NT2/D1 (cell line): ENCODE results near the gene TOP3B.

ENCODE experiments used
- DNase-seq: peaks from one replicate; pipeline ENCODE4 v3.0.0-alpha.2; 2011; ENCODE audit warnings: low read depth, low spot score
- H3K27me3 ChIP-seq: 2 replicates; pipeline ENCODE4 v1.6.0; 2011; ENCODE audit warnings: mild to moderate bottlenecking; ENCODE audit not compliant: insufficient read length, insufficient read depth
- H3K36me3 ChIP-seq: 2 replicates; pipeline ENCODE4 v1.6.1; 2011; ENCODE audit warnings: mild to moderate bottlenecking, low read length, mixed read lengths; ENCODE audit not compliant: insufficient read depth, insufficient read length
- H3K4me1 ChIP-seq: 2 replicates; pipeline ENCODE4 v1.5.1; 2011; ENCODE audit not compliant: insufficient read depth, insufficient read length
- H3K4me3 ChIP-seq: 2 replicates; pipeline ENCODE4 v1.5.1; 2011; ENCODE audit warnings: low read depth; ENCODE audit not compliant: insufficient read length
- H3K9ac ChIP-seq: 2 replicates; pipeline ENCODE4 v1.6.0; 2011; ENCODE audit warnings: low read depth; ENCODE audit not compliant: insufficient read length
- H3K9me3 ChIP-seq: 2 replicates; pipeline ENCODE4 v1.5.1; 2011; ENCODE audit warnings: mild to moderate bottlenecking, low read length; ENCODE audit not compliant: insufficient read depth
- SUZ12 ChIP-seq: IDR thresholded peaks from 2 replicates; pipeline ENCODE4 v1.6.1; 2011; ENCODE audit not compliant: insufficient read length, insufficient read depth; ENCODE audit errors: extremely low read depth
- YY1 ChIP-seq: IDR thresholded peaks from 2 replicates; pipeline ENCODE4 v1.6.1; 2011; ENCODE audit not compliant: insufficient read length, insufficient read depth
- ZNF274 ChIP-seq: IDR thresholded peaks from 2 replicates; pipeline ENCODE4 v1.6.1; 2011; ENCODE audit warnings: mild to moderate bottlenecking, low read depth, low read length

The TOP3B gene

GRCh38 chr22:21982338-21982965, at the start of gene TOP3B:
Gene TOP3B, minus strand, starts transcription at chr22:21982787. Its CDS starts 7,078 bp downstream, at chr22:21975709.
- H3K9me3 ChIP-seq, result no peaks in the 10 kb centered on the region
- no peaks in the 10 kb centered on the region for H3K4me1 ChIP-seq
- H3K4me3 ChIP-seq, result peak within 1 kb of the TSS; percentile 71
- peaks cover 34% of the 10 kb centered on the region for H3K36me3 ChIP-seq
- TF ChIP-seq SUZ12, result no peak
- no peak for TF ChIP-seq YY1
- TF ChIP-seq ZNF274, result no peak
- H3K9ac ChIP-seq, result peak within 1 kb of the TSS; percentile 95
- H3K27me3 ChIP-seq, result peaks cover 14% of the 10 kb centered on the region
- DNase-seq, result peak; percentile 48

- no peak for DNase-seq
- peaks cover 2% of the 10 kb centered on the region for H3K4me1 ChIP-seq
- no peak overlapping the region for H3K4me3 ChIP-seq
- no peaks in the 10 kb centered on the region for H3K36me3 ChIP-seq
- no peak for TF ChIP-seq YY1
- no peak for TF ChIP-seq ZNF274
- no peak for TF ChIP-seq SUZ12
- no peaks in the 10 kb centered on the region for H3K9me3 ChIP-seq
- H3K9ac ChIP-seq, result no peak overlapping the region
- H3K27me3 ChIP-seq, result peaks cover 83% of the 10 kb centered on the region
Measured at GRCh38 chr22:22031183-22031945, 48.8 kb upstream of the TOP3B start.

- Histone ChIP-seq H3K27me3 (peaks cover 83% of the 10 kb centered on the region), H3K9me3 (no peaks in the 10 kb centered on the region), H3K36me3 (no peaks in the 10 kb centered on the region), H3K4me3 (no peak overlapping the region), H3K9ac (no peak overlapping the region), H3K4me1 (peaks cover 7% of the 10 kb centered on the region)
- no peak for DNase-seq
- TF ChIP-seq YY1, result no peak
- TF ChIP-seq SUZ12, result no peak
- no peak for TF ChIP-seq ZNF274
Measured at GRCh38 chr22:22030493-22031182, 48.1 kb upstream of the TOP3B start.

GRCh38 chr22:22027955-22028354, 45.4 kb upstream of the TOP3B start:
- Histone ChIP-seq H3K4me3 (no peak overlapping the region), H3K4me1 (peaks cover 10% of the 10 kb centered on the region), H3K9ac (no peak overlapping the region), H3K27me3 (peaks cover 76% of the 10 kb centered on the region), H3K36me3 (no peaks in the 10 kb centered on the region), H3K9me3 (no peaks in the 10 kb centered on the region)
- TF ChIP-seq YY1, result no peak
- no peak for TF ChIP-seq SUZ12
- no peak for TF ChIP-seq ZNF274
- DNase-seq, result no peak

- no peak for DNase-seq
- no peak overlapping the region for H3K9ac ChIP-seq
- H3K9me3 ChIP-seq, result no peaks in the 10 kb centered on the region
- no peaks in the 10 kb centered on the region for H3K36me3 ChIP-seq
- H3K27me3 ChIP-seq, result peaks cover 67% of the 10 kb centered on the region
- peaks cover 10% of the 10 kb centered on the region for H3K4me1 ChIP-seq
- H3K4me3 ChIP-seq, result no peak overlapping the region
- TF ChIP-seq YY1 (no peak), SUZ12 (no peak), ZNF274 (no peak)
Measured at GRCh38 chr22:22026157-22026831, 43.7 kb upstream of the TOP3B start.

GRCh38 chr22:22025320-22026156, 43.0 kb upstream of the TOP3B start:
- no peaks in the 10 kb centered on the region for H3K9me3 ChIP-seq
- no peaks in the 10 kb centered on the region for H3K36me3 ChIP-seq
- no peak for TF ChIP-seq ZNF274
- H3K4me3 ChIP-seq, result no peak overlapping the region
- no peak overlapping the region for H3K9ac ChIP-seq
- peaks cover 60% of the 10 kb centered on the region for H3K27me3 ChIP-seq
- peaks cover 10% of the 10 kb centered on the region for H3K4me1 ChIP-seq
- DNase-seq, result no peak
